Glutamatergic neuron (in vitro differentiated cells): ENCODE measurements around the gene CDC42BPG. TPM values are rescaled to one million over a fixed set of nuclear protein-coding genes. Genes with fewer than 3 reads are reported as not detected.
A peak's percentile ranks its signal among the peaks of the same experiment; 100 is the strongest.

Source experiments
- DNase-seq: peaks from one replicate; pipeline ENCODE4 v3.0.0; 2022
- H3K27ac Mint-ChIP-seq: one replicate; pipeline ENCODE4 v1.8.0; 2020; ENCODE audit warnings: mild to moderate bottlenecking, mixed read lengths, inconsistent platforms; ENCODE audit not compliant: unreplicated experiment
- H3K27me3 Mint-ChIP-seq: one replicate; pipeline ENCODE4 v1.8.0; 2020; ENCODE audit warnings: mild to moderate bottlenecking, moderate library complexity, mixed read lengths, inconsistent platforms; ENCODE audit not compliant: unreplicated experiment
- H3K36me3 Mint-ChIP-seq: one replicate; pipeline ENCODE4 v1.8.0; 2020; ENCODE audit warnings: mild to moderate bottlenecking, mixed read lengths, inconsistent platforms; ENCODE audit not compliant: unreplicated experiment
- H3K4me1 Mint-ChIP-seq: one replicate; pipeline ENCODE4 v1.8.0; 2020; ENCODE audit warnings: mild to moderate bottlenecking, low read depth, mixed read lengths, inconsistent platforms; ENCODE audit not compliant: unreplicated experiment
- H3K4me3 Mint-ChIP-seq: one replicate; pipeline ENCODE4 v1.8.0; 2020; ENCODE audit warnings: mild to moderate bottlenecking, mixed read lengths, inconsistent platforms; ENCODE audit not compliant: unreplicated experiment
- H3K9me3 Mint-ChIP-seq: one replicate; pipeline ENCODE4 v1.8.0; 2020; ENCODE audit warnings: mild to moderate bottlenecking, moderate library complexity, mixed read lengths, inconsistent platforms; ENCODE audit not compliant: unreplicated experiment
- CTCF ChIP-seq: fragments of 200-600 bp; sonication (generic); IDR thresholded peaks from one replicate; pipeline ENCODE4 v1.5.0; 2021; ENCODE audit not compliant: partially characterized antibody, unreplicated experiment
- total RNA-seq: library from RNA; stranded (reverse); fragmentation: NEBNext Ultra II Directional; extraction: Animal tissue kit (Norgen Biotek cat#: 25700); gene quantifications from one replicate; pipeline ENCODE4 v1.2.1, GENCODE V29; 2021; ENCODE audit not compliant: unreplicated experiment

Gene CDC42BPG
- total RNA-seq, 1 donor from 2014 or later = 2.3 TPM

- TF ChIP-seq CTCF = no peak
Measured at GRCh38 chr11:64777449-64778222, 66.8 kb downstream of the CDC42BPG start.

GRCh38 chr11:64776875-64777274, 67.6 kb downstream of the CDC42BPG start:
- H3K27ac Mint-ChIP-seq = peak overlapping the region; percentile 80
- no peaks in the 10 kb centered on the region for H3K36me3 Mint-ChIP-seq
- no peak for DNase-seq
- peak overlapping the region; percentile 95 for H3K4me3 Mint-ChIP-seq
- H3K27me3 Mint-ChIP-seq = peaks cover 12% of the 10 kb centered on the region
- TF ChIP-seq CTCF = no peak
- H3K4me1 Mint-ChIP-seq = peaks cover 21% of the 10 kb centered on the region
- H3K9me3 Mint-ChIP-seq = peaks cover 11% of the 10 kb centered on the region

More at GRCh38 chr11:64777449-64778222, 66.8 kb downstream of the CDC42BPG start:
- Mint-ChIP-seq H3K36me3 (no peaks in the 10 kb centered on the region), H3K4me1 (peaks cover 20% of the 10 kb centered on the region), H3K27me3 (peaks cover 12% of the 10 kb centered on the region), H3K27ac (peak overlapping the region; percentile 80), H3K4me3 (peak overlapping the region; percentile 95), H3K9me3 (peaks cover 11% of the 10 kb centered on the region)
- DNase-seq = peak; percentile 84

- no peak for TF ChIP-seq CTCF
- DNase-seq = no peak
- peaks cover 12% of the 10 kb centered on the region for H3K27me3 Mint-ChIP-seq
- H3K27ac Mint-ChIP-seq = peak overlapping the region; percentile 80
- no peaks in the 10 kb centered on the region for H3K36me3 Mint-ChIP-seq
- H3K9me3 Mint-ChIP-seq = peaks cover 11% of the 10 kb centered on the region
- peak overlapping the region; percentile 95 for H3K4me3 Mint-ChIP-seq
- H3K4me1 Mint-ChIP-seq = peaks cover 22% of the 10 kb centered on the region
Measured at GRCh38 chr11:64776425-64776824, 68.0 kb downstream of the CDC42BPG start.

GRCh38 chr11:64774144-64774543, 70.3 kb downstream of the CDC42BPG start:
- no peak for TF ChIP-seq CTCF
- H3K4me3 Mint-ChIP-seq = no peak overlapping the region
- peaks cover 12% of the 10 kb centered on the region for H3K27me3 Mint-ChIP-seq
- H3K4me1 Mint-ChIP-seq = peaks cover 22% of the 10 kb centered on the region
- no peak overlapping the region for H3K27ac Mint-ChIP-seq
- no peak for DNase-seq
- peaks cover 5% of the 10 kb centered on the region for H3K36me3 Mint-ChIP-seq
- H3K9me3 Mint-ChIP-seq = peaks cover 11% of the 10 kb centered on the region

Other genes starting within 250 kb of the CDC42BPG start
- gene NRXN2, start 121.5 kb downstream of the CDC42BPG start, total RNA-seq = 50.4 TPM
- 2.9 TPM for gene RASGRP2, start 100.5 kb downstream of the CDC42BPG start, total RNA-seq
- 5.5 TPM for gene PYGM, start 84.7 kb downstream of the CDC42BPG start, total RNA-seq
- 415 TPM for gene SF1, start 66.1 kb downstream of the CDC42BPG start, total RNA-seq
- gene MAP4K2, start 41.4 kb downstream of the CDC42BPG start, total RNA-seq = 15.9 TPM
- gene MEN1, start 34.1 kb downstream of the CDC42BPG start, total RNA-seq = 39.7 TPM
- 114 TPM for gene EHD1, start 34.0 kb upstream of the CDC42BPG start, total RNA-seq
- gene ATG2A, start 72.6 kb upstream of the CDC42BPG start, total RNA-seq = 25.9 TPM
- 148 TPM for gene PPP2R5B, start 80.0 kb upstream of the CDC42BPG start, total RNA-seq
- gene GPHA2, start 91.2 kb upstream of the CDC42BPG start, total RNA-seq = not detected
- not detected for gene MAJIN, start 127.5 kb upstream of the CDC42BPG start, total RNA-seq
- gene BATF2, start 152.3 kb upstream of the CDC42BPG start, total RNA-seq = not detected
- 68.4 TPM for gene ARL2, start 169.5 kb upstream of the CDC42BPG start, total RNA-seq
- gene SNX15, start 182.8 kb upstream of the CDC42BPG start, total RNA-seq = 40.4 TPM
- gene SAC3D1, start 196.6 kb upstream of the CDC42BPG start, total RNA-seq = 14.4 TPM
- gene NAALADL1, start 213.9 kb upstream of the CDC42BPG start, total RNA-seq = 1.6 TPM
- 7.7 TPM for gene CDCA5, start 239.4 kb upstream of the CDC42BPG start, total RNA-seq
- gene ZFPL1, start 239.6 kb upstream of the CDC42BPG start, total RNA-seq = 33.9 TPM